Astrocyte of the cerebellum (primary cell): ENCODE data around the gene SFRP2.

Experiments used
- DNase-seq: peaks from one replicate; pipeline ENCODE4 v3.0.0-alpha.2; 2011; ENCODE audit warnings: low read depth
- H3K4me3 ChIP-seq: 2 replicates; pipeline ENCODE4 v1.5.1; 2011; ENCODE audit warnings: mild to moderate bottlenecking, low read depth, low read length, moderate library complexity
- CTCF ChIP-seq: IDR thresholded peaks from 2 replicates; pipeline ENCODE4 v1.5.1; 2012; ENCODE audit warnings: low read length, low read depth, moderate library complexity, mild to moderate bottlenecking; ENCODE audit errors: missing control alignments
- in situ Hi-C: cut with HindIII; loops from 2 replicates; pipeline ENCODE4 v1.10.0; 2017; ENCODE audit warnings: low sequenced_read_pairs

SFRP2 gene

GRCh38 chr4:153780221-153780620, 8.7 kb downstream of the SFRP2 start:
- no peak for TF ChIP-seq CTCF
- no peak for DNase-seq
- no peak overlapping the region for H3K4me3 ChIP-seq
- in situ Hi-C loops: no loop called here

DNA sequence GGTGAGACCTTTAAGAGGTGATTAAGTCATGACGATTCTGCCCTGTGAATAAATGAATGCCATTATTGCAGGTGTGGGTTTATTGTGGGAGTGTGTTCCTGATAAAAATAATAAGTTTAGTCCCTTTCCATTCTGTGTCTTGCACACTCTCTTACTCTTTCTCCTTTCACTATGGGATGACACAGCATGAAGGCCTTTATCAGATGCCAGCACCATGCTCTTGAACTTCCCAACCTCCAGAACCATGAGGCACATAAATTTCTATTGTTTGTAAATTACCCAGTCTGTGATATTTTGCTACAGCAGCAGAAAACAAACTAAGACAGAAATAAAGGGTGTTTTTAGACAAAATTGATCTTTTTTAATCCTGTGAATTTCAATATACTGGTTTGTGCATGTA, 10.5 kb downstream of the SFRP2 start:
- H3K4me3 ChIP-seq: no peak overlapping the region
- in situ Hi-C loops: no loop called here
- DNase-seq: no peak
- no peak for TF ChIP-seq CTCF

- in situ Hi-C loops: no loop called here
These were observed 11.5 kb downstream of the SFRP2 start for GRCh38 chr4:153777421-153777820.

DNA sequence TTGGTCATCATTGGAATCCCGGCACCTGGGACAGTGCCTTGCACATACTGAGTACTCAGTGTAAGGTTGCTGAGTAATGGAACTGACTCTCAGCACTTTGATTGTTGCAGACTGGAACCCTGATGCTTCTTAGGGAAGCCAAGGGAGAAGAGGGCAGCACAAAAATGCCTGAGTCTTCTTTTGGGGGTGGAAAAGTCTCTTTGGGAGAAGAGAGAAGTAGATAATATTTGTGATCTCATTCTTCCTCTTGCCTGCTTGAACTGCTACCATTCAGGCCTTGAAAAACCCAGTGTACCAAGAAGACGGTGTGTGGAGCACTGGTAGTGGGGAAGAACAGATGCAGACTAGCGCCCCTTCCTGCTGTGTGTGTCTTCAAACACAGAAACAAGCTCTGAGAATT, 12.3 kb downstream of the SFRP2 start:
- DNase-seq: no peak
- in situ Hi-C loops: no loop called here
- no peak for TF ChIP-seq CTCF
- no peak overlapping the region for H3K4me3 ChIP-seq

More at GRCh38 chr4:153777421-153777820, 11.5 kb downstream of the SFRP2 start:
- no peak for TF ChIP-seq CTCF
- H3K4me3 ChIP-seq: no peak overlapping the region
- no peak for DNase-seq

DNA sequence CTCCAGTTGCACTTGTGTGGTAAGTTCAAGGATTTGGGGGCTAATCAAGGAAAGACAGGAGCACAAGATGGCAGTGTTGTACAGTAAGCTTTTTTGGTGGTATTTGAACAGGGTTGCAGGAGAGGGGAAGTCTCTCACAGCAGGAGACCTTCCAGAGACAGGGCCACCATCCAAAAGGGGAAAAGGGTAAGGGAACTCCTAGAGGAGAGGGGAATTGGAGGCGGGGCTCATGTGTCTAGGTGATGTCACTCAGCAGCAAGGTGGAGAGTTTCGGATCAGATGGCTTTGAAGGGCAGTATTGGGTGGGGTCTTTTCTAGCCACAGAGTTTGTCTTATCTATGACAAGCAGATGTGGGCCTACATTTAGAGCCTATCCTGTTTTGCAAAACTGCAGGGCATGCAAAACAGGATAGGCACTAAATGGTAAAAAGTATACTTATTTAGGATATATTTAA, 15.6 kb downstream of the SFRP2 start:
- in situ Hi-C loops: no loop called here
- TF ChIP-seq CTCF: peak; percentile 21
- no peak overlapping the region for H3K4me3 ChIP-seq
- DNase-seq: no peak

- no peak for TF ChIP-seq CTCF
- no peak overlapping the region for H3K4me3 ChIP-seq
- in situ Hi-C loops: no loop called here
- no peak for DNase-seq
These were observed 17.8 kb downstream of the SFRP2 start for GRCh38 chr4:153771046-153771445.

DNA sequence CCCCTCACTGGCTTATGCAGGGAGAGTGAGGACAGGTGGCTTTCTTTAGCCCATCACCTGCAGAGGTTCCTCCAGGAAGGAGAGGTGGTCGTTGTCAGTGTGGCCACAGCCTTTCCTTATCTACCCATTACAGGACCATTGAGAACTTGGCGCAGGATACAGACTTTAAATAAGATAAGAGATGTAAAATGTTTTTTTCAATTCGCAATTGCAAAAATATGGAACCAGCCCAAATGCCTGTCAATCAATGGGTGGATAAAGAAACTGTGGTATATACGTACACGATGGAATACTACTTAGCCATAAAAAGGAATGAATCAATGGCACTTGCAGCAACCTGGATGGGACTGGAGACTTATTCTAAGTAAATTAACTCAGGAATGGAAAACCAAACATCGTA, 22.1 kb downstream of the SFRP2 start:
- DNase-seq: no peak
- no peak overlapping the region for H3K4me3 ChIP-seq
- in situ Hi-C loops: no loop called here
- TF ChIP-seq CTCF: no peak
